HG02970 (cell line): ENCODE measurements around the gene KCNMA1.

ENCODE experiments used
- ATAC-seq: cut with Tn5 transposase; IDR thresholded peaks from one replicate; pipeline ENCODE4 v1.9.1; 2021; ENCODE audit warnings: mild to moderate bottlenecking, moderate library complexity, moderate number of reproducible peaks; ENCODE audit not compliant: unreplicated experiment, low FRiP score

KCNMA1 gene

GRCh38 chr10:77296534-77297392, 340.8 kb downstream of the KCNMA1 start:
- ATAC-seq = no peak

GRCh38 chr10:77293773-77294172, 343.8 kb downstream of the KCNMA1 start:
- no peak for ATAC-seq

- no peak for ATAC-seq
These were observed 344.3 kb downstream of the KCNMA1 start for GRCh38 chr10:77293347-77293746.

GRCh38 chr10:77291596-77292505, 345.8 kb downstream of the KCNMA1 start:
- ATAC-seq = no peak

GRCh38 chr10:77290528-77291155, 347.0 kb downstream of the KCNMA1 start:
- no peak for ATAC-seq

GRCh38 chr10:77289790-77290189, 347.8 kb downstream of the KCNMA1 start:
- no peak for ATAC-seq

GRCh38 chr10:77289027-77289501, 348.5 kb downstream of the KCNMA1 start:
- no peak for ATAC-seq

- ATAC-seq = no peak
These were observed 349.9 kb downstream of the KCNMA1 start for GRCh38 chr10:77287647-77288120.

- ATAC-seq = no peak
These were observed 350.8 kb downstream of the KCNMA1 start for GRCh38 chr10:77286531-77287508.

- no peak for ATAC-seq
These were observed 352.0 kb downstream of the KCNMA1 start for GRCh38 chr10:77285529-77286182.

GRCh38 chr10:77284797-77285196, 352.8 kb downstream of the KCNMA1 start:
- ATAC-seq = no peak

GRCh38 chr10:77283326-77283725, 354.3 kb downstream of the KCNMA1 start:
- ATAC-seq = no peak

- ATAC-seq = no peak
These were observed 355.4 kb downstream of the KCNMA1 start for GRCh38 chr10:77282163-77282562.

- no peak for ATAC-seq
These were observed 355.9 kb downstream of the KCNMA1 start for GRCh38 chr10:77281719-77282118.

- no peak for ATAC-seq
These were observed 358.4 kb downstream of the KCNMA1 start for GRCh38 chr10:77279207-77279606.

- ATAC-seq = no peak
These were observed 363.4 kb downstream of the KCNMA1 start for GRCh38 chr10:77274046-77274795.

GRCh38 chr10:77269163-77269562, 368.4 kb downstream of the KCNMA1 start:
- no peak for ATAC-seq

GRCh38 chr10:77268721-77269120, 368.9 kb downstream of the KCNMA1 start:
- ATAC-seq = no peak
